Stimulated activated CD4-positive, alpha-beta T cell treated with anti-CD3 and anti-CD28 coated beads, TNF-alpha, amount 100 ng/mL, for 1 hour (primary cell): ENCODE data around the gene STAG1.
"Not testable (repeated sequence)": the region's sequence is repeated elsewhere in the genome, so short reads cannot be mapped to it uniquely, and the experiment has no call there.

ENCODE experiments used
- DNase-seq, 3 donors: peaks; one replicate each; pipeline ENCODE4 v3.0.0-alpha.2; 2020; ENCODE audit warnings: low read depth in 3 of 3, low spot score in 1 of 3

The STAG1 gene

GRCh38 chr3:136749091-136749490 lies 3.1 kb downstream of the STAG1 start:
- no peak for DNase-seq

- DNase-seq = no peak
Measured at GRCh38 chr3:136745916-136746315, 6.3 kb downstream of the STAG1 start.

GRCh38 chr3:136741063-136741462 lies 11.1 kb downstream of the STAG1 start:
- DNase-seq = no peak

- no peak for DNase-seq
Measured at GRCh38 chr3:136740351-136740958, 11.7 kb downstream of the STAG1 start.

GRCh38 chr3:136736950-136737349 lies 15.2 kb downstream of the STAG1 start:
- not testable (repeated sequence) for DNase-seq

- no peak for DNase-seq
Measured at GRCh38 chr3:136735103-136735502, 17.1 kb downstream of the STAG1 start.

- DNase-seq = no peak
Measured at GRCh38 chr3:136734382-136735070, 17.7 kb downstream of the STAG1 start.

GRCh38 chr3:136733317-136733833 lies 18.8 kb downstream of the STAG1 start:
- DNase-seq = no peak

GRCh38 chr3:136731274-136731884 lies 20.8 kb downstream of the STAG1 start:
- DNase-seq = no peak

- no peak for DNase-seq
Measured at GRCh38 chr3:136730595-136731273, 21.4 kb downstream of the STAG1 start.

- no peak for DNase-seq
Measured at GRCh38 chr3:136728918-136729317, 23.3 kb downstream of the STAG1 start.

- no peak for DNase-seq
Measured at GRCh38 chr3:136728473-136728872, 23.7 kb downstream of the STAG1 start.

- no peak for DNase-seq
Measured at GRCh38 chr3:136725468-136725867, 26.7 kb downstream of the STAG1 start.

GRCh38 chr3:136722916-136723315 lies 29.3 kb downstream of the STAG1 start:
- DNase-seq = not testable (repeated sequence)

GRCh38 chr3:136722399-136722798 lies 29.8 kb downstream of the STAG1 start:
- not testable (repeated sequence) for DNase-seq

- DNase-seq = no peak
Measured at GRCh38 chr3:136720091-136720490, 32.1 kb downstream of the STAG1 start.

- DNase-seq = no peak
Measured at GRCh38 chr3:136716629-136717028, 35.5 kb downstream of the STAG1 start.

- DNase-seq = no peak
Measured at GRCh38 chr3:136714020-136714419, 38.2 kb downstream of the STAG1 start.

GRCh38 chr3:136712941-136713340 lies 39.2 kb downstream of the STAG1 start:
- DNase-seq = no peak

GRCh38 chr3:136711888-136712287 lies 40.3 kb downstream of the STAG1 start:
- DNase-seq = not testable (repeated sequence)

- no peak for DNase-seq
Measured at GRCh38 chr3:136711277-136711676, 40.9 kb downstream of the STAG1 start.

- DNase-seq = not testable (repeated sequence)
Measured at GRCh38 chr3:136709775-136710174, 42.4 kb downstream of the STAG1 start.
